ENCODE results near the gene CRIP3. TPM values are rescaled to one million over a fixed set of nuclear protein-coding genes. Genes with fewer than 3 reads are reported as not detected.

The CRIP3 gene
- total and polyA plus RNA-seq, 2 donors (not counting 3 experiments of a cell fraction or from before 2014, with no cell fraction given) = not detected

DNA sequence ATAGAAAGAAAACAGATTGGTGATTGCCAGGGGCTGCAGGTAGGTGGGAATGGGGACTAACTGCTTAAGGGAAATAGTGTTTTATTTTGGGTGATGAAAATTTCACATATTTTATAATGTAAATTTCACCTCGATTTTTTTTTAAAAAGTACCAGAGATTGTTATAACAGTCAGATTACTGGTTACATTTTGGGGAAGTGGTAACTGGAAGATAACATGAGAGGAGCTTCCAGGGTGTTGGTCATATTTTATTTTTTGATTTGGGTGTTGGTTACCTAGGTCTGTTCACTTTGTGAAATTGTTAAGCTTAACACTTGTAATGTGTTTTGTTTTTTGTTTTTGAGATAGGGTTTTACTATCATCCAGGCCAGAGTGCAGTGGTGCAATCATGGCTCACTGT lies 17.2 kb upstream of the CRIP3 start:
- intact Hi-C loops (cut with micrococcal nuclease) = no loop called here
- TF ChIP-seq POLR2A (IDR thresholded peaks at IDR 0.05; ENCODE audit: low read depth, low read length) (no peak), FOS (IDR thresholded peaks at IDR 0.05; ENCODE audit: borderline replicate concordance, insufficient read depth, low read length) (no peak)
- Histone ChIP-seq H4K20me1 (replicated peaks; ENCODE audit: control insufficient read depth, extremely low read depth, insufficient read depth, low read length) (no peaks in the 10 kb centered on the region), H3K4me2 (ENCODE audit: insufficient read depth, low read length) (no peak overlapping the region), H3K36me3 (ENCODE audit: control insufficient read depth in 2 of 2, extremely low read depth in 1 of 2, insufficient read depth in 2 of 2, low read length in 2 of 2) (no peaks in the 10 kb centered on the region), H3K27me3 (ENCODE audit: control insufficient read depth in 2 of 2, insufficient read depth in 2 of 2, low read length in 2 of 2) (no peaks in the 10 kb centered on the region), H3K27ac (ENCODE audit: insufficient read depth, low read depth, low read length) (no peak overlapping the region), H3K79me2 (ENCODE audit: control insufficient read depth, insufficient read depth, low read length) (no peaks in the 10 kb centered on the region), H3K9me3 (replicated peaks; ENCODE audit: control insufficient read depth, insufficient read depth, low read length) (no peaks in the 10 kb centered on the region), H3K9me1 (replicated peaks; ENCODE audit: control insufficient read depth, extremely low read depth, insufficient read depth, low read length) (no peaks in the 10 kb centered on the region), H3K4me1 (ENCODE audit: control insufficient read depth, extremely low read depth, insufficient read depth, low read length) (no peaks in the 10 kb centered on the region), H3K9ac (replicated peaks; ENCODE audit: extremely low read depth, insufficient read depth, low read length) (no peak overlapping the region), H3K4me3 (replicated peaks in 1 of 3; ENCODE audit: insufficient read depth in 1 of 3, low read depth in 1 of 3, low read length in 3 of 3) (no peak overlapping the region), H2AFZ (ENCODE audit: low read depth, low read length) (no peak overlapping the region)
- BruUV-seq (replicated peaks) = no TSS peak
- ChIA-PET POLR2A (no interaction called here), CTCF (interaction anchor here (1.1 to 2.8 kb wide), 2 partner anchors 8 to 24 kb away, joined by 3 to 10 read pairs; no protein-coding TSS in a partner anchor)
- dilution Hi-C loops (cut with MboI; ENCODE audit: extremely low pct_ligation_motif_present, low sequenced_read_pairs) = no loop called here
- no peak for DNase-seq (ENCODE audit: low read depth, low spot score)
- no peak for FAIRE-seq

- POLR2A ChIA-PET = no interaction called here
- intact Hi-C loops (cut with micrococcal nuclease) (no loop called here), dilution Hi-C loops (cut with MboI; ENCODE audit: extremely low pct_ligation_motif_present, low sequenced_read_pairs) (no loop called here)
- TF ChIP-seq MYC (IDR thresholded peaks at IDR 0.05; ENCODE audit: low read depth, low read length) (no peak), FOS (IDR thresholded peaks at IDR 0.05; ENCODE audit: borderline replicate concordance, insufficient read depth, low read length) (no peak), POLR2AphosphoS5 (IDR thresholded peaks at IDR 0.05; ENCODE audit: insufficient read depth, low read depth, low read length) (no peak), GATA2 (IDR thresholded peaks at IDR 0.05; ENCODE audit: insufficient read depth, insufficient read length, low read depth, low read length) (no peak), CTCF (IDR thresholded peaks at IDR 0.05; ENCODE audit: extremely low read depth in 1 of 2, insufficient read depth in 1 of 2, low read depth in 1 of 2, low read length in 2 of 2) (no peak), EZH2 (IDR thresholded peaks at IDR 0.05; ENCODE audit: borderline replicate concordance, low read depth, low read length, severe bottlenecking) (no peak), JUN (IDR thresholded peaks at IDR 0.05; ENCODE audit: borderline replicate concordance, insufficient read depth, insufficient read length, low read depth) (no peak), POLR2A (IDR thresholded peaks at IDR 0.05; ENCODE audit: low read depth, low read length) (no peak)
- TF ChIP-seq, protein P1, sequence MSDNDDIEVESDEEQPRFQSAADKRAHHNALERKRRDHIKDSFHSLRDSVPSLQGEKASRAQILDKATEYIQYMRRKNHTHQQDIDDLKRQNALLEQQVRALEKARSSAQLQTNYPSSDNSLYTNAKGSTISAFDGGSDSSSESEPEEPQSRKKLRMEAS (IDR thresholded peaks at IDR 0.05; ENCODE audit: insufficient read depth, insufficient read length) = no peak
- H3K36me3 ChIP-seq (ENCODE audit: control insufficient read depth in 2 of 2, extremely low read depth in 1 of 2, insufficient read depth in 2 of 2, low read length in 2 of 2) = no peaks in the 10 kb centered on the region
- no peak overlapping the region for H3K27ac ChIP-seq (ENCODE audit: insufficient read depth, low read depth, low read length)
- no peaks in the 10 kb centered on the region for H3K9me3 ChIP-seq (replicated peaks; ENCODE audit: control insufficient read depth, insufficient read depth, low read length)
- peaks cover 13 to 14% of the 10 kb centered on the region in 2 experiments for H3K27me3 ChIP-seq (ENCODE audit: control insufficient read depth in 2 of 2, insufficient read depth in 2 of 2, low read length in 2 of 2)
- H3K4me2 ChIP-seq (ENCODE audit: insufficient read depth, low read length) = no peak overlapping the region
- DNase-seq (ENCODE audit: low read depth, low spot score) = no peak
- no peaks in the 10 kb centered on the region for H3K9me1 ChIP-seq (replicated peaks; ENCODE audit: control insufficient read depth, extremely low read depth, insufficient read depth, low read length)
- H3K4me1 ChIP-seq (ENCODE audit: control insufficient read depth, extremely low read depth, insufficient read depth, low read length) = no peaks in the 10 kb centered on the region
- no peaks in the 10 kb centered on the region for H3K79me2 ChIP-seq (ENCODE audit: control insufficient read depth, insufficient read depth, low read length)
- no peak overlapping the region for H3K4me3 ChIP-seq (replicated peaks in 1 of 3; ENCODE audit: insufficient read depth in 1 of 3, low read depth in 1 of 3, low read length in 3 of 3)
- H4K20me1 ChIP-seq (replicated peaks; ENCODE audit: control insufficient read depth, extremely low read depth, insufficient read depth, low read length) = no peaks in the 10 kb centered on the region
- H2AFZ ChIP-seq (ENCODE audit: low read depth, low read length) = no peak overlapping the region
- no peak overlapping the region for H3K9ac ChIP-seq (replicated peaks; ENCODE audit: extremely low read depth, insufficient read depth, low read length)
- BruUV-seq (replicated peaks) = no TSS peak
- CTCF ChIA-PET = interaction anchor here (1.3 to 1.8 kb wide), 3 partner anchors 9 to 54 kb away, joined by 3 to 6 read pairs (median 4); partner anchors contain the start of gene CRIP3
- FAIRE-seq = no peak
These were observed 9.4 kb upstream of the CRIP3 start for GRCh38 chr6:43318011-43318410.
